Subcutaneous abdominal adipose tissue (tissue), 5 donors: Measurements from ENCODE around the gene AHR.

Experiments used
- H3K27ac ChIP-seq: one replicate; pipeline ENCODE4 v1.7.0; 2013; ENCODE audit warnings: low read depth, mild to moderate bottlenecking, inconsistent platforms, low read length, moderate library complexity
- H3K27me3 ChIP-seq, 5 donors: one replicate each; pipeline ENCODE4 v1.7.0; 2013; ENCODE audit warnings: low read length in 5 of 5, inconsistent platforms in 1 of 5; ENCODE audit not compliant: control insufficient read depth in 5 of 5, insufficient read depth in 4 of 5
- H3K36me3 ChIP-seq, 5 donors: one replicate each; pipeline ENCODE4 v1.7.0; 2013; ENCODE audit warnings: low read length in 5 of 5; ENCODE audit not compliant: control insufficient read depth in 5 of 5, insufficient read depth in 5 of 5
- H3K4me1 ChIP-seq, 5 donors: one replicate each; pipeline ENCODE4 v1.7.0; 2013; ENCODE audit warnings: low read length in 5 of 5, mild to moderate bottlenecking in 3 of 5, moderate library complexity in 1 of 5; ENCODE audit not compliant: control insufficient read depth in 5 of 5, insufficient read depth in 5 of 5
- H3K4me3 ChIP-seq, 5 donors: one replicate each; pipeline ENCODE4 v1.7.0; 2013; ENCODE audit warnings: low read length in 5 of 5, low read depth in 1 of 5
- H3K9ac ChIP-seq, 5 donors: one replicate each; pipeline ENCODE4 v1.7.0; 2013; ENCODE audit warnings: low read length in 5 of 5, mild to moderate bottlenecking in 4 of 5, moderate library complexity in 3 of 5
- H3K9me3 ChIP-seq, 5 donors: one replicate each; pipeline ENCODE4 v1.7.0; 2013; ENCODE audit warnings: low read length in 5 of 5; ENCODE audit not compliant: control insufficient read depth in 5 of 5
- donor health status: healthy.
- donor health status: healthy.
- donor health status: healthy.
- donor health status: healthy.
- donor health status: healthy.

AHR gene

DNA sequence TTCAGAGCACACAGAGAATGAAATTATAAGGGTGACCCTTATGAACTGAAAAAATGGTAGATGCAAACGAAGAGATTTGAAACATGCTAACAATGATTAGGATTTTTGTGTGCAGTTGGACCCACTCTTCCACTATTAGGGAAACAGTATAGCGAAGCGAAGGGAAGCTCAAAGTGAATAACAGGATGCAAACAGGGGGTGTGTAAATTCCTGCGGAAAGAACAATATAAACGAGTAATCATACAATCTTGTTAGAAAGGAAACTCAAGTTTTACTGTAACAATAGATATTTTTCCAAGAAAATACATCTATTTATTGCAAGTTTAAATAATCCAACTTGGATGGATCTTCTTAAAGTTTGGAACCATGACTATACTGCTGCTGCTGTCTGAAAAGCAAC is 14.7 kb downstream of the AHR start:
- Histone ChIP-seq H3K9me3 (no peaks in the 10 kb centered on the region), H3K27me3 (no peaks in the 10 kb centered on the region)

GRCh38 chr7:17315974-17316373 is 17.5 kb downstream of the AHR start:
- Histone ChIP-seq H3K36me3 (peaks cover 4 to 17% (median 12%) of the 10 kb centered on the region in 5 donors), H3K9me3 (no peaks in the 10 kb centered on the region), H3K9ac (no peak overlapping the region), H3K4me1 (peaks cover 0 to 27% (median 13%) of the 10 kb centered on the region in 5 donors), H3K27ac (no peak overlapping the region), H3K27me3 (no peaks in the 10 kb centered on the region), H3K4me3 (no peak overlapping the region)

More for the DNA sequence above, 14.7 kb downstream of the AHR start:
- Histone ChIP-seq H3K9ac (no peak overlapping the region), H3K36me3 (peaks cover 7 to 19% (median 15%) of the 10 kb centered on the region in 5 donors), H3K4me1 (peaks cover 0 to 22% (median 7%) of the 10 kb centered on the region in 5 donors), H3K4me3 (no peak overlapping the region), H3K27ac (peak overlapping the region; percentile 11)

DNA sequence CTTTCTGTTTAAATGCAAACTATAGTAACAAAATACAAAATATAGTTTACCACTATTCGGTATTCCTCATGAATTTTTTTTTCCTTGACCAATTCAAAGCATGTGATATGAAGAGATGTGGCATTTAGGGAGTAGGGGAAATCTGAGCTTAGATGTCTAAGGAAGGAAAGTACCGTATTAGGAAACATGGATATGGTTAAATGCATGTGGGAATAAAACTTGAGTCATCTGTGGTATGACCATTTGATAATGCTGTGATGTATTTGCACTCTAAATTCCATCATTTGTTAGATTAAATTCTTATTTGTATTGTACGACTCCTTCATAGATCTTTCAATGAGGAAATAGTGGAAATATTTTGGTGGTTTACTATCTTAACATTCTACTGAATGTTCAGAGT is 19.7 kb downstream of the AHR start:
- no peak overlapping the region for H3K9ac ChIP-seq
- peaks cover 5 to 19% (median 6%) of the 10 kb centered on the region in 5 donors for H3K36me3 ChIP-seq
- H3K4me1 ChIP-seq, result peaks cover 0 to 12% (median 8%) of the 10 kb centered on the region in 5 donors
- no peaks in the 10 kb centered on the region for H3K9me3 ChIP-seq
- H3K27ac ChIP-seq, result no peak overlapping the region
- no peak overlapping the region for H3K4me3 ChIP-seq
- H3K27me3 ChIP-seq, result no peaks in the 10 kb centered on the region

DNA sequence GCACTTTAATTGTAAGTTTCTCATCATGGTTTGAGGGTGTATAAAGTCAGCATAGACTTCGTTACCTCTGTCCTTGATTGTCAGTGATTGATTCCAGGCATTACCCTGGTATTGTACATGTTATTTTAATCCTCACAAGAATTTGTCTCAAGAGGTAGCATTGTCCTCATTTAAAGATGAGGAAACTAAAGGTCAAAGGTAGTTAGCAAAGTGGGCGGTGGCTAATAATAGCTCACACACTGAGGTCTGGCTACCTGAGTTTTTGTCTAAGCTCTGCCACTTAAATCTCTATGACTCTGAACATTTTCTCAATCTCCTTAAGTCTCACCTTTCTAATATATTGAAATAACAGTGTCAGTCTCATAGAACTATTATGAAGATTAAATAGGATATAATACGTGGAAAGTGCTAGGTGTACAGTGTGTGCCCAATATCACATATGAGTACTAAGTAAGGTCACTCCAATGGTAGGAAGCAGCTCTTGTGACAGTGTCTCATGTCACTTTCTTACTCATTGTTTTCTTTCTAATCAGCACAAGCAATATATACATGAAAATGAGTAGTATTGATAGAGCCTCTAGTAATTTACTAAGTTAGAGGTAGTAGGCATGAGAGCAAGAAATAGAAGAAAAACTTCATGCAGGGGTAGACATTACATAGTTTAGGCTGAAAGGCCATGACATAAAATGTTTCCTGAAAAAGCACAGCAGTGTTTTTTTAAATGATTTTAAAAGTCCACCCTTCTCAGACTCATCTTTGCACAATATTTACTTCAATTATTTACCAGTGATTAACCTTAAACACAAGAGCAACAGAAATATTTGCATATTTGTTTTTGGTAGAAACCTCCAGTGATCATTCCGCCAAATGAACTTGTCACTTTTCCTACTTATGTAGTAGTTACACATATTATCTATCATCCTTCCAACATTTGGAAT is 21.0 kb downstream of the AHR start:
- no peaks in the 10 kb centered on the region for H3K9me3 ChIP-seq
- no peak overlapping the region for H3K4me3 ChIP-seq
- H3K9ac ChIP-seq, result no peak overlapping the region
- no peak overlapping the region for H3K27ac ChIP-seq
- H3K36me3 ChIP-seq, result peaks cover 5 to 27% (median 6%) of the 10 kb centered on the region in 5 donors
- H3K4me1 ChIP-seq, result peaks cover 0 to 12% (median 8%) of the 10 kb centered on the region in 5 donors
- H3K27me3 ChIP-seq, result no peaks in the 10 kb centered on the region

GRCh38 chr7:17320102-17320497 is 21.6 kb downstream of the AHR start:
- Histone ChIP-seq H3K4me1 (peaks cover 0 to 12% (median 8%) of the 10 kb centered on the region in 5 donors), H3K4me3 (no peak overlapping the region), H3K9ac (no peak overlapping the region), H3K36me3 (peaks cover 5 to 27% (median 6%) of the 10 kb centered on the region in 5 donors), H3K27ac (no peak overlapping the region), H3K27me3 (no peaks in the 10 kb centered on the region), H3K9me3 (no peaks in the 10 kb centered on the region)

DNA sequence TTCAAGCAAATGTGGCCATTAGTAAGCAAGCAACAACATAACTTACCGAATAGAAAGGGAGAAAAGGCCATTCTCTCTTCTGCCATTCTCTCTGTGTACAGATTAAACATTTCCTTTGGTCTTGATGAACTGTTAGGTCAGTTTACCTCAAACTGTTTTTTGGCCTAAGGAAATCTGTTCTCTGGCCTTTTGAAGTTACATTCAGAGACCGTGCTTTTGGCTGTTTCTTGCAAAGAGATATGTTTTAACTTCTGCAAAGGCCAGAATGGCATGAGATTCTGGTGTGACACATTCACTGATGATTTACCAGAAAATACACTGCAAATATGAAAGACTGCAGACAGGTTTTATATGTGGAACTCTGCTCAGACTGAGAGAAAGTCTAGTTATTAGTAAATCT is 22.2 kb downstream of the AHR start:
- no peaks in the 10 kb centered on the region for H3K9me3 ChIP-seq
- peaks cover 5 to 27% (median 9%) of the 10 kb centered on the region in 5 donors for H3K36me3 ChIP-seq
- H3K9ac ChIP-seq, result no peak overlapping the region
- H3K27me3 ChIP-seq, result no peaks in the 10 kb centered on the region
- no peak overlapping the region for H3K27ac ChIP-seq
- H3K4me3 ChIP-seq, result no peak overlapping the region
- peaks cover 0 to 12% (median 8%) of the 10 kb centered on the region in 5 donors for H3K4me1 ChIP-seq

DNA sequence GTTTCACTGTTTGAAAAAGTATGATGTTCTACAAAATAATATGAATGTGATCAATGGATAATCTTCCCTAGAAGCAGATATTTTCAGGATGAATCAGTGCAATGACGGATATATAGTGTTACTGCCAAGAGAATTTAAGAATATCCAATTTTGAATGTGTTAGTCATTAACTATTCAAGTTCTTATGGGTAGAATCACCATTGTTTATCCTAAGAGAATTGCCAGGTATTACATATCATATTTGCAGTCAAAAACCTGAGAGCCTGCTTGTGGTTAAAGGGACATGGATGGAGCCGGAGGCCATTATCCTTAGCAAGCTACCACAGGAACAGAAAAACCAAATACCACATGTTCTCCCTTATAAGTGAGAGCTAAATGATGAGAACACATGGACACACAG is 26.9 kb downstream of the AHR start:
- H3K4me1 ChIP-seq, result peaks cover 0 to 4% (median 0%) of the 10 kb centered on the region in 5 donors
- H3K27ac ChIP-seq, result no peak overlapping the region
- no peaks in the 10 kb centered on the region for H3K27me3 ChIP-seq
- no peak overlapping the region for H3K9ac ChIP-seq
- H3K9me3 ChIP-seq, result no peaks in the 10 kb centered on the region
- H3K36me3 ChIP-seq, result peaks cover 5 to 39% (median 23%) of the 10 kb centered on the region in 5 donors
- H3K4me3 ChIP-seq, result no peak overlapping the region

DNA sequence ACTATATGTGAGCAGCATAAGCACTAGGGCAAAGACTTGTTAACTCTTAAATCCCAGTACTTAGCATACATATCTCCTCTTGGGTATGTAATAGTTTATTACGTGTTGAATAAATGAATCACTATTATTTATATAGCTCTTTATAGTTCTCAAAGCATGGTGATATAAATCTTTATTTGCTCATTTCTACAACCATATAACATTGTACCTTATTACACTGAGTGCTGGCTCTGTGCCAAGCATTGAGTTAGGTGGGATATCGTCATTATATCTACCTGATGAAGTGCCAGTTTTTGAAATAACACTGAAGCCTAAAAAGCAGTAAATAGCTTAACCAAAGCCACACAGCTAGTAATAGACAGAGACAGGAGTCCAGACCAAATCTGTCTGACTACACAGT is 27.9 kb downstream of the AHR start:
- Histone ChIP-seq H3K4me1 (no peaks in the 10 kb centered on the region), H3K9me3 (no peaks in the 10 kb centered on the region), H3K27me3 (no peaks in the 10 kb centered on the region), H3K4me3 (no peak overlapping the region), H3K9ac (no peak overlapping the region), H3K36me3 (peaks cover 14 to 47% (median 29%) of the 10 kb centered on the region in 5 donors), H3K27ac (no peak overlapping the region)

DNA sequence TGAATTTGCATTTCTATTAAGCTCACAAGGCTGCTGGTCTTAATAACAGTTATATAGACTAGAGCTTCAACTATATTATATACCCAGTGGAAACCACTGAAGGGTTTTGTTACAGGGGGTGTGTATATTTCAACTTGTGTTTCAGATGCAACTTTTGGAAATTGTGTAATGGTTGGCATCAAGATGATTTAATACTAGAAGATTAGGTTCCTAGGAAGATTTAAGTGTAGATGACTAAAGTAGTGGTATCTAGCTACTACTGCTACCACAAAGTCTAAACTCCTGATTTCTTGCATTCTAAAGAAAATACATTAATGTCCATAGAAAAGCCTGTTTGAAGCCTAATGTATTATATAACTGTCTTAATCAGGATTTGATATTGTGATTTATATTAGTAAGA is 30.2 kb downstream of the AHR start:
- Histone ChIP-seq H3K9me3 (no peaks in the 10 kb centered on the region), H3K27ac (no peak overlapping the region), H3K4me3 (no peak overlapping the region), H3K36me3 (peaks cover 22 to 55% (median 33%) of the 10 kb centered on the region in 5 donors), H3K9ac (no peak overlapping the region), H3K27me3 (no peaks in the 10 kb centered on the region), H3K4me1 (no peaks in the 10 kb centered on the region)

DNA sequence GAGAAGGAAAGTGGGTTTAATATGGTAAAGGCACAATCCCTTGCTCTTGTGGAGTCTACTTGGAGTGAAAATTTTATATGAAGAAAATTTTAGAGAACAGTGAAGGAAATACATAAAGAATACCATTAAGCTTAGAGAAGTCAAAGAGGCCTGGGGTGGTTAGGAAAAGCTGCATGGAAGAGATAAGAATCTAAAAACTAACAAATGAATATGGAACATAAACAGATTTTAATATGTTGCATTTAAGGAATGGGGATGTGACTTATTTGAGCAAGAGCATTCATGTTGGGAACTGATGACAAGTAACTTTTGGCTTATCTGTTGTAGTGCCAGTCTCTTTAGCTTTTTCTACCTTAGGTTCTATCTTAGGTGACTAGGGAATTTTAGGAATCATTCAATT is 31.0 kb downstream of the AHR start:
- H3K27ac ChIP-seq, result no peak overlapping the region
- no peaks in the 10 kb centered on the region for H3K9me3 ChIP-seq
- no peaks in the 10 kb centered on the region for H3K27me3 ChIP-seq
- H3K4me3 ChIP-seq, result no peak overlapping the region
- H3K9ac ChIP-seq, result no peak overlapping the region
- no peaks in the 10 kb centered on the region for H3K4me1 ChIP-seq
- peaks cover 25 to 59% (median 34%) of the 10 kb centered on the region in 5 donors for H3K36me3 ChIP-seq
